ENCODE data around the gene KCNJ14.

KCNJ14 gene

GRCh38 chr19:48445606-48446481 lies 9.5 kb upstream of the KCNJ14 start, which contains the start of gene GRWD1:
Gene GRWD1 (plus strand): TSS chr19:48445983. CDS start chr19:48446006, 23 bp downstream.
- TF ChIP-seq CTCF (IDR thresholded peaks at IDR 0.05; ENCODE audit: low read depth, low read length): no peak; the same call in none of the 2 replicates

GRCh38 chr19:48446579-48446978 lies 8.8 kb upstream of the KCNJ14 start:
- no peak for DNase-seq (ENCODE audit: extremely low read depth, low read depth)
- no peak for TF ChIP-seq CTCF (IDR thresholded peaks at IDR 0.05; ENCODE audit: low read depth, low read length)

More at GRCh38 chr19:48445606-48446481, 9.5 kb upstream of the KCNJ14 start, which contains the start of gene GRWD1:
- peak; percentile 79 for DNase-seq (ENCODE audit: extremely low read depth, low read depth)

- TF ChIP-seq CTCF (IDR thresholded peaks at IDR 0.05; ENCODE audit: low read depth, low read length): no peak
- DNase-seq (ENCODE audit: extremely low read depth, low read depth): no peak
Measured at GRCh38 chr19:48448563-48448962, 6.8 kb upstream of the KCNJ14 start.

- TF ChIP-seq CTCF (IDR thresholded peaks at IDR 0.05; ENCODE audit: low read depth, low read length): no peak
- DNase-seq (ENCODE audit: extremely low read depth, low read depth): no peak
Measured at GRCh38 chr19:48450441-48450840, 4.9 kb upstream of the KCNJ14 start.

- no peak for DNase-seq (ENCODE audit: extremely low read depth, low read depth)
- no peak for TF ChIP-seq CTCF (IDR thresholded peaks at IDR 0.05; ENCODE audit: low read depth, low read length)
Measured at GRCh38 chr19:48450863-48451262, 4.5 kb upstream of the KCNJ14 start.

GRCh38 chr19:48451624-48452023 lies 3.8 kb upstream of the KCNJ14 start:
- no peak for TF ChIP-seq CTCF (IDR thresholded peaks at IDR 0.05; ENCODE audit: low read depth, low read length)
- no peak for DNase-seq (ENCODE audit: extremely low read depth, low read depth)
